ENCODE data around the gene ANKRD36C.
"Not testable (repeated sequence)": the region's sequence is repeated elsewhere in the genome, so short reads cannot be mapped to it uniquely, and the experiment has no call there.

DNA sequence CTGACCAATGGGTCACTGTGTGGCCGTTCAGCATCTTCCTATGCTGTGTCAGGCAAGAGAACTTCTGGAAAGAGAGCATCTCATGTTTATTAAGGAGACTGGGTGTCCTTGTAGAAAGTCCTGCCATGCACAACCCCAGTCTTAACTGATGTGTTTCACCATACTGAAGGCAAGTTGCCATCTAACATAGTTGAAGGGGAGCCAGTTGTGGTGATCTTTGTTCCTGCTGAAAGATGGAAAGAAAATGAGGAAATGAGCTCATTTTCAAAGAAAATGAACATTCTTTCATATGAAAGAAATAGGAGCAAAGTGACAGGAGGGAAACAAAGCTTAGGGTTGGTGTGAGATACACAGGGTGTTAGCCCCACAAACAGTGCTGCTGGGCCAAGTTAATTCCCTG lies 178.3 kb downstream of the ANKRD36C start:
- TF ChIP-seq TOX (CRISPR knock-in tag; IDR thresholded peaks at IDR 0.05; ENCODE audit: borderline replicate concordance); ARNTL (CRISPR knock-in tag; IDR thresholded peaks at IDR 0.05; ENCODE audit: borderline replicate concordance, low read depth); PPARA (CRISPR knock-in tag; IDR thresholded peaks at IDR 0.05; ENCODE audit: borderline replicate concordance); ZFP30 (CRISPR knock-in tag; IDR thresholded peaks at IDR 0.05); CSDC2 (CRISPR knock-in tag; IDR thresholded peaks at IDR 0.05); OSR1 (CRISPR knock-in tag; IDR thresholded peaks at IDR 0.05): not testable (repeated sequence)
- TF ChIP-seq, protein P1, sequence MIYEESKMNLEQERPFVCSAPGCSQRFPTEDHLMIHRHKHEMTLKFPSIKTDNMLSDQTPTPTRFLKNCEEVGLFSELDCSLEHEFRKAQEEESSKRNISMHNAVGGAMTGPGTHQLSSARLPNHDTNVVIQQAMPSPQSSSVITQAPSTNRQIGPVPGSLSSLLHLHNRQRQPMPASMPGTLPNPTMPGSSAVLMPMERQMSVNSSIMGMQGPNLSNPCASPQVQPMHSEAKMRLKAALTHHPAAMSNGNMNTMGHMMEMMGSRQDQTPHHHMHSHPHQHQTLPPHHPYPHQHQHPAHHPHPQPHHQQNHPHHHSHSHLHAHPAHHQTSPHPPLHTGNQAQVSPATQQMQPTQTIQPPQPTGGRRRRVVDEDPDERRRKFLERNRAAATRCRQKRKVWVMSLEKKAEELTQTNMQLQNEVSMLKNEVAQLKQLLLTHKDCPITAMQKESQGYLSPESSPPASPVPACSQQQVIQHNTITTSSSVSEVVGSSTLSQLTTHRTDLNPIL (CRISPR knock-in tag; IDR thresholded peaks at IDR 0.05; ENCODE audit: low read depth) = not testable (repeated sequence)
- TF ChIP-seq, protein P2, sequence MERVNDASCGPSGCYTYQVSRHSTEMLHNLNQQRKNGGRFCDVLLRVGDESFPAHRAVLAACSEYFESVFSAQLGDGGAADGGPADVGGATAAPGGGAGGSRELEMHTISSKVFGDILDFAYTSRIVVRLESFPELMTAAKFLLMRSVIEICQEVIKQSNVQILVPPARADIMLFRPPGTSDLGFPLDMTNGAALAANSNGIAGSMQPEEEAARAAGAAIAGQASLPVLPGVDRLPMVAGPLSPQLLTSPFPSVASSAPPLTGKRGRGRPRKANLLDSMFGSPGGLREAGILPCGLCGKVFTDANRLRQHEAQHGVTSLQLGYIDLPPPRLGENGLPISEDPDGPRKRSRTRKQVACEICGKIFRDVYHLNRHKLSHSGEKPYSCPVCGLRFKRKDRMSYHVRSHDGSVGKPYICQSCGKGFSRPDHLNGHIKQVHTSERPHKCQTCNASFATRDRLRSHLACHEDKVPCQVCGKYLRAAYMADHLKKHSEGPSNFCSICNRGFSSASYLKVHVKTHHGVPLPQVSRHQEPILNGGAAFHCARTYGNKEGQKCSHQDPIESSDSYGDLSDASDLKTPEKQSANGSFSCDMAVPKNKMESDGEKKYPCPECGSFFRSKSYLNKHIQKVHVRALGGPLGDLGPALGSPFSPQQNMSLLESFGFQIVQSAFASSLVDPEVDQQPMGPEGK (CRISPR knock-in tag; IDR thresholded peaks at IDR 0.05; ENCODE audit: borderline replicate concordance) = not testable (repeated sequence)
